HCT116 (cell line): ENCODE data around the gene IMPA2. TPM values are rescaled to one million over a fixed set of nuclear protein-coding genes. Genes with fewer than 3 reads are reported as not detected.

Experiments
- ATAC-seq: fragments of 200-7000 bp; cut with Tn5 transposase; 2 replicates; pipeline ENCODE4 v1.9.1; 2020; ENCODE audit warnings: mild to moderate bottlenecking, moderate library complexity
- BruUV-seq: library from RNA; stranded (reverse); fragments of 400-500 nt; replicated peaks from 2 replicates; lab custom pipeline; 2021; lab: Mats Ljungman, UMichigan
- CTCF ChIA-PET: fragments of 300-600 bp; sonication (Branson Sonifier 250); formaldehyde crosslinking; loops from one replicate; lab custom pipeline; 2021; ENCODE audit warnings: antibody characterized with exemption; lab: Charles Lee
- POLR2A ChIA-PET: fragments of 300-600, 350-600 bp; sonication (Branson Sonifier 250); formaldehyde crosslinking; loops from one replicate; lab custom pipeline; 2021; ENCODE audit warnings: antibody characterized with exemption; lab: Charles Lee
- RAD21 ChIA-PET, 2 experiments: fragments of 300-600 bp; sonication (Branson Sonifier 250); formaldehyde crosslinking; loops; one replicate each; lab custom pipeline; 2023; ENCODE audit warnings: low total read pairs in 2 of 2; ENCODE audit not compliant: uncharacterized antibody in 2 of 2, unreplicated experiment in 2 of 2, low non-redundant PET in 1 of 2; lab: Charles Lee
- DNase-seq: peaks from one replicate; pipeline ENCODE4 v3.0.0-alpha.2; 2010; ENCODE audit warnings: low read depth, low spot score
- H2AFZ ChIP-seq: fragments of 200-600 bp; shearing (Covaris generic), sonication (generic); 2 replicates; pipeline ENCODE4 v1.6.1; 2017; ENCODE audit warnings: low read depth, mixed run types, mixed read lengths, antibody characterized with exemption, low read length; ENCODE audit not compliant: poor library complexity, severe bottlenecking
- H3K27ac ChIP-seq: 2 replicates; pipeline ENCODE4 v1.5.1; 2012; ENCODE audit warnings: low read depth, low read length
- H3K27me3 ChIP-seq: fragments of 200-600 bp; sonication (generic); 2 replicates; pipeline ENCODE4 v1.6.1; 2016; ENCODE audit warnings: mixed run types, low read length, mixed read lengths; ENCODE audit not compliant: insufficient read depth
- H3K36me3 ChIP-seq, 2 experiments: fragments of 200-500 bp in 1 of 2; fragments of 200-600 bp in 1 of 2; sonication (Bioruptor generic) in 1 of 2; sonication (generic) in 1 of 2; 2 replicates each; pipeline versions ENCODE4 v1.5.1 to v1.6.1; 2014 to 2016; ENCODE audit warnings: low read length in 2 of 2, inconsistent platforms in 1 of 2, mixed read lengths in 1 of 2, mixed run types in 1 of 2; ENCODE audit not compliant: insufficient read depth in 2 of 2, control insufficient read depth in 1 of 2
- H3K4me1 ChIP-seq, 2 experiments: fragments of 200-600 bp in 1 of 2; sonication (generic) in 1 of 2; 2 replicates each; pipeline versions ENCODE4 v1.5.1 to v1.6.1; 2012 to 2017; ENCODE audit warnings: low read length in 2 of 2, inconsistent platforms in 1 of 2, mild to moderate bottlenecking in 1 of 2, mixed read lengths in 1 of 2, mixed run types in 1 of 2, moderate library complexity in 1 of 2; ENCODE audit not compliant: insufficient read depth in 2 of 2, control insufficient read depth in 1 of 2
- H3K4me2 ChIP-seq: fragments of 200-600 bp; sonication (generic); 2 replicates; pipeline ENCODE4 v1.6.1; 2017; ENCODE audit warnings: mixed run types, low read length, mixed read lengths
- H3K4me3 ChIP-seq, 2 experiments: fragments of 200-600 bp in 1 of 2; sonication (generic) in 1 of 2; replicated peaks in 1 of 2; 2 replicates each; pipeline ENCODE4 v1.5.1; 2011 to 2016; ENCODE audit warnings: low read length in 2 of 2, control low read depth in 1 of 2, low read depth in 1 of 2, mild to moderate bottlenecking in 1 of 2, mixed read lengths in 1 of 2, mixed run types in 1 of 2
- H3K79me2 ChIP-seq: fragments of 200-600 bp; sonication (generic); 2 replicates; pipeline ENCODE4 v1.6.1; 2017; ENCODE audit warnings: mild to moderate bottlenecking, mixed run types, low read length, moderate library complexity, mixed read lengths; ENCODE audit not compliant: insufficient read depth
- H3K9ac ChIP-seq: fragments of 200-600 bp; sonication (generic); 2 replicates; pipeline ENCODE4 v1.6.1; 2016; ENCODE audit warnings: low read length, mixed read lengths
- H3K9me2 ChIP-seq: fragments of 200-600 bp; sonication (generic), shearing (Covaris generic); 2 replicates; pipeline ENCODE4 v1.6.1; 2017; ENCODE audit warnings: mixed run types, mild to moderate bottlenecking, moderate library complexity; ENCODE audit not compliant: insufficient read depth
- H3K9me3 ChIP-seq, 2 experiments: fragments of 200-500 bp in 1 of 2; fragments of 200-600 bp in 1 of 2; sonication (Bioruptor generic) in 1 of 2; sonication (generic) in 1 of 2; 2 replicates each; pipeline ENCODE4 v1.6.1; 2014 to 2017; ENCODE audit warnings: low read length in 2 of 2, mixed read lengths in 2 of 2, inconsistent platforms in 1 of 2, low read depth in 1 of 2, mild to moderate bottlenecking in 1 of 2, mixed run types in 1 of 2, moderate library complexity in 1 of 2; ENCODE audit not compliant: control insufficient read depth in 1 of 2, insufficient read depth in 1 of 2
- H4K20me1 ChIP-seq: fragments of 200-600 bp; sonication (generic), shearing (Covaris generic); 2 replicates; pipeline ENCODE4 v1.6.1; 2017; ENCODE audit warnings: mixed run types, mild to moderate bottlenecking, moderate library complexity; ENCODE audit not compliant: insufficient read depth
- CBX3 ChIP-seq: IDR thresholded peaks from 2 replicates; pipeline ENCODE4 v1.6.1; 2012; ENCODE audit warnings: low read depth
- CEBPB ChIP-seq: IDR thresholded peaks from 2 replicates; pipeline ENCODE4 v1.6.1; 2012; ENCODE audit warnings: low read depth
- EGR1 ChIP-seq: IDR thresholded peaks from 2 replicates; pipeline ENCODE4 v1.6.1; 2012; ENCODE audit warnings: low read depth
- ELF1 ChIP-seq: IDR thresholded peaks from 2 replicates; pipeline ENCODE4 v1.6.1; 2012; ENCODE audit warnings: low read depth, borderline replicate concordance
- EZH2 ChIP-seq: fragments of 200-600 bp; sonication (generic); IDR thresholded peaks from 2 replicates; pipeline ENCODE4 v1.6.1; 2017; ENCODE audit warnings: antibody characterized with exemption, mixed run types
- EZH2phosphoT487 ChIP-seq: fragments of 200-600 bp; IDR thresholded peaks from 2 replicates; pipeline ENCODE4 v1.6.1; 2018; ENCODE audit warnings: antibody characterized with exemption, borderline replicate concordance
- FOSL1 ChIP-seq: IDR thresholded peaks from 2 replicates; pipeline ENCODE4 v1.6.1; 2012; ENCODE audit warnings: low read depth
- JUND ChIP-seq: IDR thresholded peaks from 2 replicates; pipeline ENCODE4 v1.6.1; 2012
- MAX ChIP-seq: IDR thresholded peaks from 2 replicates; pipeline ENCODE4 v1.6.1; 2012
- RAD21 ChIP-seq: IDR thresholded peaks from 2 replicates; pipeline ENCODE4 v1.6.1; 2012; ENCODE audit warnings: low read depth, mild to moderate bottlenecking
- SIN3A ChIP-seq: IDR thresholded peaks from 2 replicates; pipeline ENCODE4 v1.6.1; 2012; ENCODE audit warnings: low read depth
- SP1 ChIP-seq: IDR thresholded peaks from 2 replicates; pipeline ENCODE4 v1.6.1; 2012; ENCODE audit warnings: low read depth
- SRF ChIP-seq: IDR thresholded peaks from 2 replicates; pipeline ENCODE4 v1.6.1; 2012; ENCODE audit warnings: low read depth
- TCF7L2 ChIP-seq: IDR thresholded peaks from 2 replicates; pipeline ENCODE4 v1.7.0; 2011; ENCODE audit warnings: borderline replicate concordance, inconsistent platforms; ENCODE audit not compliant: insufficient read depth, insufficient read length; ENCODE audit errors: extremely low read depth
- YY1 ChIP-seq: IDR thresholded peaks from 2 replicates; pipeline ENCODE4 v1.6.1; 2011; ENCODE audit warnings: low read length, low read depth, moderate library complexity, mild to moderate bottlenecking; ENCODE audit not compliant: insufficient replicate concordance; ENCODE audit errors: extremely low read depth
- ZBTB33 ChIP-seq: IDR thresholded peaks from 2 replicates; pipeline ENCODE4 v1.6.1; 2011; ENCODE audit warnings: mild to moderate bottlenecking, low read length, moderate library complexity; ENCODE audit not compliant: insufficient replicate concordance; ENCODE audit errors: extremely low read depth
- ZFX ChIP-seq: fragments of 450-650 bp; IDR thresholded peaks from 2 replicates; pipeline ENCODE4 v1.6.1; 2017
- ZNF274 ChIP-seq: fragments of 200-500 bp; sonication (Bioruptor generic); IDR thresholded peaks from 2 replicates; pipeline ENCODE4 v1.6.1; 2014; ENCODE audit warnings: mild to moderate bottlenecking, low read depth, low read length, inconsistent platforms
- intact Hi-C: fragments of 100-400 bp; cut with micrococcal nuclease; formaldehyde crosslinking; loops from 2 replicates; pipeline ENCODE4 v1.10.0; 2022
- total RNA-seq: library from RNA; stranded (reverse); gene quantifications from one replicate; pipeline ENCODE4 v1.2.1, GENCODE V29; 2021; ENCODE audit not compliant: unreplicated experiment
- TF ChIP-seq, protein P1 (sequence below), 3 experiments: fragments of 200-600 bp in 1 of 3; sonication (generic) in 1 of 3; IDR thresholded peaks in 2 of 3; conservative IDR thresholded peaks in 1 of 3; 2 replicates each; pipeline ENCODE4 v1.5.1; 2012 to 2017; ENCODE audit warnings: low read depth in 2 of 3, low read length in 2 of 3, antibody characterized with exemption in 1 of 3, borderline replicate concordance in 1 of 3, control low read depth in 1 of 3, mild to moderate bottlenecking in 1 of 3, mixed read lengths in 1 of 3, mixed run types in 1 of 3, moderate library complexity in 1 of 3; ENCODE audit not compliant: insufficient read depth in 1 of 3
- TF ChIP-seq, protein P2 (sequence below): IDR thresholded peaks from 2 replicates; pipeline ENCODE4 v1.6.1; 2012; ENCODE audit warnings: low read depth

Gene IMPA2
- total RNA-seq, 1 experiment from 2014 or later, result 32.5 TPM

GRCh38 chr18:12027480-12027879 is 46.2 kb downstream of the IMPA2 start:
- intact Hi-C loops, result no loop called here
- no peaks in the 10 kb centered on the region for H3K27me3 ChIP-seq
- no peaks in the 10 kb centered on the region for H3K79me2 ChIP-seq
- H2AFZ ChIP-seq, result no peak overlapping the region
- ChIA-PET RAD21 (no interaction called here), CTCF (interaction anchor here (1.0 kb wide), 1 partner anchor 12 kb away, joined by 3 read pairs; no protein-coding TSS in a partner anchor), POLR2A (no interaction called here)
- H3K27ac ChIP-seq, result no peak overlapping the region
- no peaks in the 10 kb centered on the region for H3K9me2 ChIP-seq
- H3K9ac ChIP-seq, result no peak overlapping the region
- H4K20me1 ChIP-seq, result no peaks in the 10 kb centered on the region
- H3K4me2 ChIP-seq, result no peak overlapping the region
- no peaks in the 10 kb centered on the region for H3K4me1 ChIP-seq
- no peak for ATAC-seq
- no peak for DNase-seq
- no peak overlapping the region for H3K4me3 ChIP-seq
- no peaks in the 10 kb centered on the region for H3K9me3 ChIP-seq
- H3K36me3 ChIP-seq, result no peaks in the 10 kb centered on the region; a peak in 1 of 4 replicates
- no TSS peak for BruUV-seq
- TF ChIP-seq YY1, result no peak
- no peak for TF ChIP-seq SP1
- no peak for TF ChIP-seq SIN3A
- TF ChIP-seq EZH2phosphoT487, result no peak
- TF ChIP-seq FOSL1, result no peak
- no peak for TF ChIP-seq SRF
- no peak for TF ChIP-seq ELF1
- TF ChIP-seq JUND, result no peak
- TF ChIP-seq, protein P1, sequence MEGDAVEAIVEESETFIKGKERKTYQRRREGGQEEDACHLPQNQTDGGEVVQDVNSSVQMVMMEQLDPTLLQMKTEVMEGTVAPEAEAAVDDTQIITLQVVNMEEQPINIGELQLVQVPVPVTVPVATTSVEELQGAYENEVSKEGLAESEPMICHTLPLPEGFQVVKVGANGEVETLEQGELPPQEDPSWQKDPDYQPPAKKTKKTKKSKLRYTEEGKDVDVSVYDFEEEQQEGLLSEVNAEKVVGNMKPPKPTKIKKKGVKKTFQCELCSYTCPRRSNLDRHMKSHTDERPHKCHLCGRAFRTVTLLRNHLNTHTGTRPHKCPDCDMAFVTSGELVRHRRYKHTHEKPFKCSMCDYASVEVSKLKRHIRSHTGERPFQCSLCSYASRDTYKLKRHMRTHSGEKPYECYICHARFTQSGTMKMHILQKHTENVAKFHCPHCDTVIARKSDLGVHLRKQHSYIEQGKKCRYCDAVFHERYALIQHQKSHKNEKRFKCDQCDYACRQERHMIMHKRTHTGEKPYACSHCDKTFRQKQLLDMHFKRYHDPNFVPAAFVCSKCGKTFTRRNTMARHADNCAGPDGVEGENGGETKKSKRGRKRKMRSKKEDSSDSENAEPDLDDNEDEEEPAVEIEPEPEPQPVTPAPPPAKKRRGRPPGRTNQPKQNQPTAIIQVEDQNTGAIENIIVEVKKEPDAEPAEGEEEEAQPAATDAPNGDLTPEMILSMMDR (IDR thresholded peaks at IDR 0.05 in 2 of 3, conservative IDR thresholded peaks at IDR 0.05 in 1 of 3; ENCODE audit: borderline replicate concordance in 1 of 3, insufficient read depth in 1 of 3, low read depth in 2 of 3, low read length in 2 of 3), result no peak
- TF ChIP-seq RAD21, result no peak
- no peak for TF ChIP-seq TCF7L2
- TF ChIP-seq ZNF274, result no peak
- no peak for TF ChIP-seq CEBPB
- TF ChIP-seq ZFX, result no peak
- TF ChIP-seq EGR1, result no peak
- TF ChIP-seq EZH2, result no peak
- TF ChIP-seq ZBTB33, result no peak
- no peak for TF ChIP-seq MAX
- TF ChIP-seq CBX3, result no peak
- TF ChIP-seq, protein P2, sequence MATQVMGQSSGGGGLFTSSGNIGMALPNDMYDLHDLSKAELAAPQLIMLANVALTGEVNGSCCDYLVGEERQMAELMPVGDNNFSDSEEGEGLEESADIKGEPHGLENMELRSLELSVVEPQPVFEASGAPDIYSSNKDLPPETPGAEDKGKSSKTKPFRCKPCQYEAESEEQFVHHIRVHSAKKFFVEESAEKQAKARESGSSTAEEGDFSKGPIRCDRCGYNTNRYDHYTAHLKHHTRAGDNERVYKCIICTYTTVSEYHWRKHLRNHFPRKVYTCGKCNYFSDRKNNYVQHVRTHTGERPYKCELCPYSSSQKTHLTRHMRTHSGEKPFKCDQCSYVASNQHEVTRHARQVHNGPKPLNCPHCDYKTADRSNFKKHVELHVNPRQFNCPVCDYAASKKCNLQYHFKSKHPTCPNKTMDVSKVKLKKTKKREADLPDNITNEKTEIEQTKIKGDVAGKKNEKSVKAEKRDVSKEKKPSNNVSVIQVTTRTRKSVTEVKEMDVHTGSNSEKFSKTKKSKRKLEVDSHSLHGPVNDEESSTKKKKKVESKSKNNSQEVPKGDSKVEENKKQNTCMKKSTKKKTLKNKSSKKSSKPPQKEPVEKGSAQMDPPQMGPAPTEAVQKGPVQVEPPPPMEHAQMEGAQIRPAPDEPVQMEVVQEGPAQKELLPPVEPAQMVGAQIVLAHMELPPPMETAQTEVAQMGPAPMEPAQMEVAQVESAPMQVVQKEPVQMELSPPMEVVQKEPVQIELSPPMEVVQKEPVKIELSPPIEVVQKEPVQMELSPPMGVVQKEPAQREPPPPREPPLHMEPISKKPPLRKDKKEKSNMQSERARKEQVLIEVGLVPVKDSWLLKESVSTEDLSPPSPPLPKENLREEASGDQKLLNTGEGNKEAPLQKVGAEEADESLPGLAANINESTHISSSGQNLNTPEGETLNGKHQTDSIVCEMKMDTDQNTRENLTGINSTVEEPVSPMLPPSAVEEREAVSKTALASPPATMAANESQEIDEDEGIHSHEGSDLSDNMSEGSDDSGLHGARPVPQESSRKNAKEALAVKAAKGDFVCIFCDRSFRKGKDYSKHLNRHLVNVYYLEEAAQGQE, result no peak
